GM12874 (cell line): ENCODE data around the gene ADGRG3.

ENCODE experiments used
- CTCF ChIP-seq: IDR thresholded peaks from 2 replicates; pipeline ENCODE4 v1.5.1; 2011; ENCODE audit warnings: low read depth, mild to moderate bottlenecking, control low read depth, low read length, moderate library complexity; ENCODE audit not compliant: insufficient read depth

Gene ADGRG3

GRCh38 chr16:57628783-57629293 is 39.3 kb upstream of the ADGRG3 start:
- TF ChIP-seq CTCF: no peak

GRCh38 chr16:57629516-57630406 is 38.3 kb upstream of the ADGRG3 start:
- TF ChIP-seq CTCF: no peak

- TF ChIP-seq CTCF: no peak
Observed at GRCh38 chr16:57630407-57630797, 37.7 kb upstream of the ADGRG3 start.

- TF ChIP-seq CTCF: no peak
Observed at GRCh38 chr16:57630931-57631845, 36.9 kb upstream of the ADGRG3 start.

- TF ChIP-seq CTCF: no peak
Observed at GRCh38 chr16:57632568-57632967, 35.5 kb upstream of the ADGRG3 start.

- no peak for TF ChIP-seq CTCF
Observed at GRCh38 chr16:57633383-57634064, 34.6 kb upstream of the ADGRG3 start.
